GM19239 (cell line): ENCODE measurements around the gene DOCK10.

ENCODE experiments used
- DNase-seq: peaks from one replicate; pipeline ENCODE4 v3.0.0; 2011; ENCODE audit warnings: low spot score; ENCODE audit not compliant: insufficient read length
- FAIRE-seq: peaks from 2 replicates; lab custom pipeline; 2011; peaks lifted over from hg19 to GRCh38; lab: Jason Lieb, UNC

DOCK10 gene

DNA sequence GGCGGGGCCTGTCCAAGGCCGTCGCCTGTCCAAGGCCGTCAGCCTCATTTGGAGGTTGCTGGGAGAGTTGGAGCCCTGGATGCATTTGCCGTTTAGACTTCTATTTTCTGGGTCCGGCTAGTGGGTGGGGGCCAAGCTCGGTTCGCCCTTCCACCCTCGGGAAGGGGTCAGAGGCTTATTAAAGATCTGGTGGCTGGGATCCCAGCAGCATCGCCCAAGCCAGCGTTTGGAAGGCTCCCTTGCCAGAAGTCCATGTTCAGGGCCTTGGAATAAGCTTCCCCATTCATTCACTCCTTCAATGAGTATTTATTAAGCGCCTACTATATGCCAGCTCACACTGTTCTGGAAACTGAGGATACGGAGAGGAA, 516 bp upstream of the DOCK10 start:
- FAIRE-seq (peak; percentile 21), DNase-seq (no peak)

DNA sequence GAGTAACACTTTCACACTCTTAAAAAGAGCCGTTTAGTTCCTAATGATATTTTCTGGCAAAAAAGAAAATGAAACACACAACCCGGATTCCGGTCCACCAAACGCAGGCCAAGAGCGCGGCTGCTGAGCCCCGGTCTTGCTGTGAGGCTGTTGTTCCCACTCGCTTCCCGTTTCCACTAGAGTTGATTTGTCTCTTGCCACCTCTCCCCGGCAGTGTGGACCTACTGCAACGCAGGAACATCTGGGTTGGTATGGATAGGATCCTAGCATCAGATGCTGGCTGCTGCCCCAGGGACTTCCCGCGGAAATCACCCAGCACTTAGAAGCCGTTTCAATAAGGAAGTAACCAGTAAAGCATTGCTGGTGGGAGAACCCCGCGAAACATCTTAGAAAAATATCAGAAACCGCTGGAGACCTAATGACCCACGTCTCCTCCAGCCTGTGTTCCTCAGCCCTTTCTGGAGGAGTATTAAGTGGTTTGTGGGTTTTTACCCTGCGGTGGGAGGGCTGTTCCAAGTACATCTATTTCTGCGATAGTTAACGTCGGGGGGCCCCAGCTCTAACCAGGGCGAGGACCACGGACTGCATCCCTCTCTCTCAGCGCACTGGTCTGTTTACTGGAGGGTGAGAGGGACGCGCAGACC, 939 bp downstream of the DOCK10 start:
- DNase-seq (peak; percentile 46), FAIRE-seq (peak; percentile 100)

- peak; percentile 26 for DNase-seq
- no peak for FAIRE-seq
Measured at GRCh38 chr2:225040856-225041206, 1.4 kb downstream of the DOCK10 start.

DNA sequence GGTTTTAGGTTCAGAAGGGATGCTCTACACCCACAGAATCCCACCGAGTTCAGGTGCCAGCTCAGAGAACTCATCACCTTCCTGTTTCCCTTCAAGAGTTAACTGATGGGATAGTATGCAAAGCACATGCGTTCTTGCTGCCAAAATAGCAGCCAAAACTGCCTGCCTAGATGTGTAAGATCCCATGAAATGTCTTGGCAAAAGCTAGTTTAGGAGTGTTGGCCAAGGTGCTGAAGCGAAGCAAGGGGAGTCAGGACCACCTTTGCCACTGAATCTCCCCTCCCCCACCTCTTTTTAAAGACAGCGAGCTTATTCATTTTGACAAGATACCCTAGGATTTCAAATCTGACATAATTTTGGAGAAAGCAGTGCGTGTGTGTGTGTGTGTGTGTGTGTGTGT, 2.1 kb downstream of the DOCK10 start:
- DNase-seq: no peak
- FAIRE-seq: no peak

- no peak for DNase-seq
- no peak for FAIRE-seq
Measured at GRCh38 chr2:225038231-225038523, 4.1 kb downstream of the DOCK10 start.

- peak; percentile 79 for FAIRE-seq
- DNase-seq: no peak
Measured at GRCh38 chr2:225037415-225038230, 4.6 kb downstream of the DOCK10 start.

- DNase-seq (no peak), FAIRE-seq (no peak)
Measured at GRCh38 chr2:225036431-225036830, 5.8 kb downstream of the DOCK10 start.

DNA sequence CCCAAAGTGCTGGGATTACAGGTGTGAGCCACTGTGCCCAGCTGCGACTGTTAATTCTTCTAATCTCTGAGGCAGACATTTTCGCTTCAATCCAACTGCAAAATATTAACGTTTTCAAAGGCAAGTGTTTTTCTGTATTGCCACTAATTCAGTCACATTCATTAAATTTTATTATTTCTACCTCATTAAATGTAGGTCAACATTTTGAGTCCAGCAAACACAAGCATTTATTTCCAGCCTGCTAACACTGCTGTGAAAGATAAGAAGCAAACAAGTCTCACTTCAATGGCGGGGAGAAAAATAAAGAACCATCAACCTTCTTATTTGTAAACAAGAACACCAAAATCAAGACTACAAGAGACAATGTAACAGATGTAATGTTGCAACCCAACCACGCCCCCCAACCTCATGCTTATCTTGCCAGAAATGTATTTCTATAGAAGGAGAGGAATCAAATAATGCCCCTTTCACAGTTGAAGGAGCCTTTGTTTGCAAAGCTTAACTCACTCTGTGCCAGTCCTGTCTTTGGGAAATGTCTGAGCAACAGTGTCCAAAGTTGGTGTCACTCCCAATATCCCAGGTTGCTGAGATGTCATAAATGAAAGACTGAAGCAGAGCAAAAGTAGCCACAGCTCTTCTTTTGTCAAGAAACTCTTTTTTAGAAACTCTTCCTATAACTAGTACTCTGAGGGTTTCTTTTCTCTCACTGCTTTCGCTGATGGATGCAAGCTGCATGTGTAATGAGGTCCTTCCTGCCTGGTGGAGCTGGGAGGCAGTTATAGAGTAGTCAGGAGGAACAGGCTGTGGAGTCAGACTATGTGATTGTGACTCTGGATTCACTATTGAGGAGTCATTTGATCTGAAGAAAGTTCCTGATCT, 8.6 kb downstream of the DOCK10 start:
- DNase-seq: no peak
- FAIRE-seq: no peak

GRCh38 chr2:225032246-225032645, 10.0 kb downstream of the DOCK10 start:
- no peak for DNase-seq
- no peak for FAIRE-seq

- no peak for FAIRE-seq
- no peak for DNase-seq
Measured at GRCh38 chr2:225031599-225031998, 10.7 kb downstream of the DOCK10 start.

GRCh38 chr2:225030893-225031292, 11.4 kb downstream of the DOCK10 start:
- DNase-seq (no peak), FAIRE-seq (no peak)

GRCh38 chr2:225030203-225030602, 12.1 kb downstream of the DOCK10 start:
- FAIRE-seq (peak; percentile 52), DNase-seq (no peak)

GRCh38 chr2:225028572-225028971, 13.7 kb downstream of the DOCK10 start:
- DNase-seq (no peak), FAIRE-seq (peak; percentile 40)

DNA sequence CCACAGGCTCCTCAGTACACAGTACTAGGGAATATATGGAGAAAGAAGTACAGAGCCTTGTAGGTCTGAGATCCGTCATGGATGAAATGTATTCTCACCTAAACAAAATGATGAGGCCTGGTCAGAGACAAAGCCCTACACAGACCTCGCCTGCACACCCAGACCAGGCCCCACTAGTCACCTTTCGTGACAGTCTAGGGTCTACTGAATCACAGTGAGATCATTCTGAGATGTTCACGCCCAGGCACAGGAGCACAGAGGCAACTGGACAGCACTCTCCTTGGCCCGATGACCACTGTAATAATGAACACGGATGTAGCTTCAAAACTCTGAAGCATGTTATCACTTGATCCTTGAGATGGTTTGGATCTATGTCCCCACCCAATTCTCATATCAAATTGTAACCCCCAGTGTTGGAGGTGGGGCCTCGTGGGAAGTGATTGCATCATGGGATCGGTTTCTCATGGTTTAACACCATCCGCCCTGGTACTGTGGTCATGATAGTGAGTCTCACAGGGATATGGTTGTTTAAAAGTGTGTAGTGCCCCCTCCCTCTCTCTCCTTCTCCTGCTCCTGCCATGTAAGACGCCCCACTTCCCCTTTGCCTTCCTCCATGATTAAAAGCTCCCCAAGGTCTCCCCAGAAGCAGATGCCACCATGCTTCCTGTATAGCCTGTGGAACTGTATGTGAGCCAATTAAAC, 15.1 kb downstream of the DOCK10 start:
- no peak for DNase-seq
- FAIRE-seq: peak; percentile 45

DNA sequence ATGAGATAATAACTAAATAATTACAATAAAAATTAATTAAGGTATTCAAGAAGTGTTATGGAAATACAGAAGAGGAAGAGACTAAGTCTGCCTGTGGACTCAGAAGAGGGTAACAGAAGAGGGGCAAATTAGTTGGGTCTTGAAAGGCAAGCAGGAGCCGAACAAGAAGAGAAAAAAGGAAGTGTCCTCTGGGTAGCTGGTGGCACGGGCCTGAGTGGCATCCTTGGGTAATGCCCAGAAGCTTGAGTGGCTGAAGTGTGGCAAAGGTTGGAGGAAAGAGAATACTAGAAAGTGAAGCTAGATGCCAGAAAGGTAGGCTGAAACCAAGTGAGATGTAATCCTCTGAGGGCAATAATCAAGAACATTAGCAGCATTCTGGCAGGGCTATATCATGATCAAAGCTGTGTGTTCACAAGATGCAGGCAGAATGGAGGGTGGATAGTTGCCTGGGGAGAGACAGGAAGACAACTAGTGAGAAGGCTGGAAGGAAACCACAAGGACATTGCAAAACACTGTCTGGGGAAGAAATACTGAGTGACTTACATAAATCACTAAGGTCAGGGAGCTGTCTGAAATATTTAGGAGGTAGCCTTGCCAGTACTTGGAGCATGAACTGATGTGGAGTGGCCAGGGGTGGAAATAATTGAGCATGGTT, 16.2 kb downstream of the DOCK10 start:
- FAIRE-seq (no peak), DNase-seq (no peak)

DNA sequence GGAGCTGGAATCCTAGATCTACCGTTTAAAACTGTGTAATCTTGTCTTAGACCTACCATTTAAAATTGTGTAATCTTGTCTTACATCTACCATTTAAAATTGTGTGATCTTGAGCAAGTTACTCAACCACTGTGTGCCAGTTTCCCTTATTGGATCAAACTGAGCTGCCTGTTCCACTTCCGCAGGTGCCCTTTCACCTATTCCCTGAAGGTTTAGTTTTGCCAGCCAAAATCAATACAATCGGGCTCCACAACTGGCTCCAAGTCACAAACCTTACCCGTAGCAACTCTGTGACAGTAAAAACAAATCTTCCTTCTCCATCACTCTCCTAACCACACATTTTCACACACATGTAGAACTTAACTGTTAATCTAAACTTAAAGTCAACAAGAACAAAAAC, 20.1 kb downstream of the DOCK10 start:
- DNase-seq: no peak
- FAIRE-seq: no peak

DNA sequence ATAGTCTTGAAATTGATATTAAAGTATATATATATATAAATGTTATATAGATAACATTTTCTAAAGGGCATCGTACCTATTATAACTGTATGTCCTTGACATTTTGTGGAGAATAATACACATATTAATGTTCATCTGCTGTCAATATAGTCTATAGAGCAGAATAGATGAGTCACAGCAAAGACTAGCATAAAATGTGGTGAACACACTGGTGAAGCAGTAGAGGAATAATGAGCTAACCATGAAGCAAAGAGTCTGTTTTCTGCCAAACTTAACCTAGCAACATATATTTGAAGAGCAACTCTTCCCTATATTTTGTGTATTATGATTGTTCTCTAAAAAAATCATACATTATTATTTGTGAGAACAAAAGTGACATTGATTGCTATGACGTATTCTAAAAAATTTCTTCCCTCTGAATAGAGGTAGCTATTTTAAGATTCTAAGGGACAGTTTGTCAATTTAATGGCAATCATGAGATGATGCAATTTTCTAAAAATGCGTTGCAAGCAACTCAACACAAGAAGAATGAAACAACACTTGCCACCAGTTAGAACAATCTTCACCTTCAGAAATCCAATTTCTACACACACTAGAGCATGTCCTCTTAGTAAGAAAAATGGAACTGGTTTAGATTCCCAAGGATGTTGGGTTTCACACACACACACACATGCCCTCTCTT, 22.0 kb downstream of the DOCK10 start:
- no peak for FAIRE-seq
- no peak for DNase-seq

- DNase-seq: no peak
- FAIRE-seq: peak; percentile 63
Measured at GRCh38 chr2:225019105-225019504, 23.2 kb downstream of the DOCK10 start.

- FAIRE-seq: no peak
- no peak for DNase-seq
Measured at GRCh38 chr2:225017713-225018112, 24.6 kb downstream of the DOCK10 start.
